Bone marrow (tissue), 2 donors: ENCODE results near the gene ALCAM.
"Not testable (repeated sequence)": the region's sequence is repeated elsewhere in the genome, so short reads cannot be mapped to it uniquely, and the experiment has no call there.

Experiments used
- DNase-seq, 2 donors: peaks; one replicate each; lab custom pipeline; 2025; lab: John Stamatoyannopoulos, UW

ALCAM gene

DNA sequence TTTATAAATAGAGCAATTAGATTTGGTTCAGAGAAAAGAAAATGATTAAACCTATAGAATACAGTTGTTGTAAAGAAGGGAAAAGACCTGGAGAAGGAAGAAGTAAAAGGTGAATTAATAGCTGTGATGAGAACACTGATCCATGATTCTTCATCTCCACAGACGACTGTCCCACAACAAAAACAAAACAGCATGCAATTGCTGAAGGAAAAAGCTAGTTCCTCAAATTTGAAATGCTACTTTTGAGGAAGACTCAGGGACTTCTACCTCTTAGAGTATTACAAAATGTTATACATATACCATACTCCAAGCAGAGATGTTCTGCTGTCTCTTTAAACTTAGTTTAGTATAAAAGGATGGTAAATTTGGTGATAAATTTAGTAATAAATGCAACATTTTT, 21.5 kb downstream of the ALCAM start:
- peak in 1 of 2 donors; percentile 22 for DNase-seq

DNA sequence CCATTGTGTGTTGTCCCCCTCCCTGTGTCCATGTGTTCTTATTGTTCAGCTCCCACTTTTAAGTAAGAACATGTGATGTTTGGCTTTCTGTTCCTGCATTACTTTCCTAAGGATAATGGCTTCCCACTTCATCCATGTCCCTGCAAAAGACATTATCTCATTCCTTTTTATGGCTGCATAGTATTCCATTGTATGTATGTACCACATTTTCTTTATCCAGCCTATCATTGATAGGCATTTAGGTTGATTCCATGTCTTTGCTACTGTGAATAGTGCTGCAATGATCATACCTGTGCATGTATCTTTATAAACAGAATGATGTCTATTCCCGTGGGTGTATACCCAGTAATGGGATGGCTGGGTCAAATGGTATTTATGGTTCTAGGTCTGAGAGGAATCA, 23.1 kb downstream of the ALCAM start:
- DNase-seq: not testable (repeated sequence)

DNA sequence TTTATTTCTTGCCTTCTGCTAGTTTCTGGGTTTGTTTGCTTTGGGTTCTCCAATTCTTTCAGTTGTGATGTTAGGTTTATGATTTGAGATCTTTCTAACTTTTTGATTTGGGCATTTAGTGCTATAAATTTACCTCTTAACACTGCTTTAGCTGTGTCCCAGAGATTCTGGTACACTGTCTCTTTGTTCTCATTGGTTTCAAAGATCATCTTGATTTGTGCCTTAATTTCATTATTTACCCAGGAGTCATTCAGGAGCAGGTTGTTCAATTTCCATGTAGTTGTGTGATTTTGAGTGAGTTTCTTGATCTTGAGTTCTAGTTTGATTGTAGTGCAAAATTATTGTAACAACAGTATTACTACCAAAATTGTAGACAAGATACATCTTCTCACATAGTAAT, 25.9 kb downstream of the ALCAM start:
- not testable (repeated sequence) for DNase-seq

DNA sequence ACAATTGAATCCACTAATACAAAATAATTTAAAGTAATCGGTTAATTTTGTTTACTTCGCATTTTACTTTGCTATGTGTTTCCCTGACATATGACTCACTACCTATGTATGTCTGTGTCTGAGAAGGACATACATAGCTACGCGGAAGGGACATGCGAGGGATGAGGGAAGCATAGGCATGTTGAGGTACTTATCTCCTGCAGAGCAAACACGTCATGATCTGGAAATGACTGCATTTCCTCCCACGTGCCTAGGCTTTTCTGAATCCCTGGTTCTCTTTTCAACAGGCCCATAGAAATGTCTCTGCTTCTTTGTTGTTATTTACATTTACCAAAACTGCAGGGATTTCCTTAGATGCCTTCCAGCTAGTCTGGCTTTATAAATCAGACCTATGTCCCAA, 27.5 kb downstream of the ALCAM start:
- DNase-seq: no peak

DNA sequence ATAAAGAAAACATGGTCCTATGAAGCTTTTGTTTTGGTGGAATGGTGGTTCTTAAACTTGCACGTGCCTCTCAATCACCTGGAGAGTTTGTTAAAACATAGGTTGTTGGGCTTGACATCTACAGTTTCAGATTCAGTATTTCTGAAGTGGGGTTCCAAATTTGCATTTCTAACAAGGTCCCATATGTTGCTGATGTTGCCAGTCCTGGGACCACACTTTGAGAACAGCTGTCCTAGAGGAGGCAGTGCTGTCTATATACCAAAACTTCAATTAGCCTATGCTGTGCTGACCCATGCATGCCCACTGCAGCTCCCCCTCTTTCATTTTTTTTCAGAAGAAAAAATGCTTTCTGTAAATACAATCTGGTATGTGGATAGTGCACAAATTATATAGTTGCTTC, 31.3 kb downstream of the ALCAM start:
- no peak for DNase-seq

DNA sequence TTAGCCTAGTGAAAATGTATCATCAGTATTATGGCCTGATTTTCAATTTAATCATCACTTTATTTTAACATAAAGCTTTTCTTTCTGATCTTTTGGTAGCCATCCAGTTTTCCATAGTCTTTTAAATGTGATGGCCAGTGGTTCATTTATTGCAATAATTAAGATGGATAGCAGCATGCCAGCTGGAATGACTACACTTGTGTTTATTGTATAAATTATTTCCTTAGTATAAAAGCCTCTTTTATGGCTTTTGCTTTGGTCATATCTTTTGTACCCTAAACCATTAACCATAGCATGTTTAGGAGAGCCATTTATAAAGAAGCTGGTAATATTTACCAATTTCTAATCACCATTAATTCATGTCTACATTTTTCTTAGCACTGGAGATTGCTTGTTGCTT, 31.7 kb downstream of the ALCAM start:
- no peak for DNase-seq

DNA sequence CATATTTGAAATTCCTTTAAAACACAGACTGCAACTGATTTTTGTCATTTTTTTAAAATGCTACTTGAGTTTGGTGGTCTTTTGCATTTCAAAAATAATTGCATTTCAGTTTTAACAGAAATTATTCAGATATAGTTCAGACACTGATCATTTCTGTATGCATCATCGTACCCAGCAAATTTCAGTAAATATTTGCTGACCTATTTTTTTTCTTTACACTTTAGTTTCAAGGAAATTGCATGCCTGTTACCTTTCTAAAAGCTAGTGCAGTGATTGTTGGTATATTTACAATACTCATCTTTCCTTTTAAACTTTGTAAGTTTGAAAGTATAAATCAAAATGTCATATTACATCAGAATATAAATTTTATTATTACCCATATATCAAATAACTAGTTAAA, 32.4 kb downstream of the ALCAM start:
- no peak for DNase-seq

DNA sequence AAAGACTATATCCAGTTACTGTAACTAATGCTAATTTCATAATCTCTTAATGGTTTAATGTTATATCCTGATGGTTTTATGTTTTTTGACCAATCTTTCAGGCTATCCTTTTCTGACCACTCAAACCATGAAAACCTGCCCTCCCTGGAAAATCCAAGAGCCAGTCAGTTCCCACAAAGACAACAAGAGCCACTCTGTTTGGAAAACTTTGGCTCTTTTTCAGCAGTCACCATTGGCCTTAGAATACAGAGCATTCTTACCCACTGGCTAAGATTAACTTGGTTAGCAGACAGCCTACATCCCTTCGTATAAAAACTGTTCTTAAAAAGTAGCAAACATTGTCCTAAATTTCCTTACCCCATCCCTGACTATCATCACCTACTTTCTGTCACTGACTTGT, 32.9 kb downstream of the ALCAM start:
- no peak for DNase-seq

DNA sequence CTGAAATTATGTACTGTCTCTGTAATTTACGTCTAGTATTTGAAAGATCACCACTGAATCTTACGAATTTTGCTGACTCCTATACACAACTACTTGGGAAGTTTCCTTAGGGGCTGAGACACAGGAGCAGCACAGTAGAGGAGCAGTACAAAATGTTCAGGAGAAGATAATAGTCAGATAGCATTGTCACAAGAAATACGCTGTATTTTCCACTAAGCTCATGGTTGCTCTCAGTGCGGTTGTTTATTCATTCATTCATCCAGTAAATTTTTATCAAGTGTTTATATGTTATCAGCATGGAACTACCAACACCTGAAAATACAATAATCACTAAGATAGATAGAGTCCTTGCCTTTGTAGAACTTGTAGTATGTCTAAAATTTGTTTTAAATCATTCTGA, 34.5 kb downstream of the ALCAM start:
- no peak for DNase-seq

DNA sequence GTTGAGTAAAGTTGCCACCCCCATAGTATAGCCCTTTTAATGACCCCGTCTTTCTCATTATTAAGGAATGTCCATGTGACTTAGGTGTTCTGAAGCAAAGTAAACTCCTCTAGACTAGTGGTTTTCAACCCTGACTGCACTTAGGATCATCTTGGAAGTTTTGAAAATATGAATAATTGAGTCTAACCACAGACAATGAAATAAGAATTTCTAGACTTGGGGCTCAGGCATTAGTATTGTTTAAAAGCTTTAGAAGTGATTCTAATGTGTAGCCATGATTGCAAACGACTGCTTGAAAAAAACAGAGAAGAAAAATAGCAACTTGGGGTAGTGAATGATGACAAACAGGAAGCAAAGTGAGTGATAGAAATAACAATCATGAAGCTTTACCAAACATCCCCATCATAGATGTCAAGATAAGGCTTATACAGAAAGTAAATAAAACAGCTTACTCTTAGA, 35.0 kb downstream of the ALCAM start:
- no peak for DNase-seq

DNA sequence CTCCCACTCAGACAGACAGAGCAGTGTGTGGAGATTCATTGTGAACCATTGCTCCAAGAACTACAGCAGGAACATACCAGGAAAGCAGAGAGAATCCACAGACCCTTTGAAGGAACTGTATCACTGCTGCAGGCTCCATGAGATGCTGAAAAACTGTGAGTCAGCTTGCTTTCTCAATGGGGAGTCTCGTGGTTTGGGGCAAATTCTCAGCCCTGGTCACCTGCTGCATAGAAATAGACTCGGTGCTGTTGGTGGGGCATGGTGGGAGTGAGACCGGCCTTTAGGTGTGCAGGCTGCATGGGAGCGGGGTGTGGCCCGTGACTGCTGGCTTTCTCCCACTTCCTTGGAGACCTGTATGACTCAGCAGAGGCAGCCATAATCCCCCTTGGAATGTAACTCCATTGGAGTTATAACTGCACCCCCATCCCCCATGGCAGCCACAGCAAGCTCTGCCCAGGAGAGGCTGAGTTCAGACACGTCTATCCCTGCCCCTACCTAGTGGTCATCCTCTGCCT, 35.6 kb downstream of the ALCAM start:
- no peak for DNase-seq

DNA sequence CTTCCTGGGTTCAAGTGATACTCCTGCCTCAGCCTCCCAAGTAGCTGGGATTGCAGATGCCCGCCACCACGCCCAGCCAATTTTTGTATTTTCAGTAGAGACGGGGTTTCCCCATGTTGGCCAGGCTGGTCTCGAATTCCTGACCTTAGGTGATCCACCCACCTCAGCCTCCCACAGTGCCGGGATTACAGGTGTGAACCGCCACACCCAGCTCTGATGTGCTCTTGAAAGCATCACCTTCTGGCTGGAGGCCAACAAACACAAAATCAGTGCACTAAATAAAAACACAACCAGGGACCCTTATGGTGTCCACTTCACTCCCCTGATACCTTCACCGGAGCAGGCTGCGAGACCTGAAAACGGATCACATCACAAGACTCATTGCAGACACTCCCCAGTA, 36.3 kb downstream of the ALCAM start:
- DNase-seq: not testable (repeated sequence)

DNA sequence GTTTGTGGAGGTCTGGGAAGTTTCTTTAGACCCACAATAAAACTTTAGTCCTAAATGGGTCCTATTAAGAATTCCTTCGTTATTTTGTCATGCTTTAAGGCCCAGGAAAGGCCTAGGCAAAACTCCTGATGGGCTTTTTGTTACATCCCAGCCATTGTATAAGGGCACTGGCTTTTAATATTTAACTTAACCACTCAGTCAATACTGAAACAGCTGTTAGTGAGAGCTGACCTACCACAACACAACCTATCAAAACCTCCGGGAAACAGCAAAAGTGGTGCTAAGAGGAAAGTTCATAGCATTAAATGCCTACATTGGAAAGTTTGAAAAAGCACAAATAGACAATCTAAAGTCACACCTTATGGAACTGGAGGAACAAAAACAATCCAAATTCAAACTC, 39.6 kb downstream of the ALCAM start:
- DNase-seq: no peak

DNA sequence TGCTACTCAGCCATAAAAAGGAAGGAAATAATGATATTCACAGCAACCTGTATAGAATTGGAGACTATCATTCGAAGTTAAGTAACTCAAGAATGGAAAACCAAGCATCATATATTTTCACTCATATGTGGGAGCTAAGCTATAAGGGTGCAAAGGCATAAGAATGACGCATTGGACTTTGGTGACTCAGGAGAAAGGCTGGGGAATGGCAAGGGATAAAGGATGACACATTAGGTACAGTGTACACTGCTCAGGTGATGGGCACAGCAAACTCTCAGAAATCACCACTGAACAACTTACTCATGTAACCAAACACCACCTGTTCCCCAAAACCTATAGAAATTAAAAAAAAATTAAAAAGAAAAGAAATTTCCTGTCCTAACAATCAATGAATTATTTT, 42.7 kb downstream of the ALCAM start:
- no peak for DNase-seq

DNA sequence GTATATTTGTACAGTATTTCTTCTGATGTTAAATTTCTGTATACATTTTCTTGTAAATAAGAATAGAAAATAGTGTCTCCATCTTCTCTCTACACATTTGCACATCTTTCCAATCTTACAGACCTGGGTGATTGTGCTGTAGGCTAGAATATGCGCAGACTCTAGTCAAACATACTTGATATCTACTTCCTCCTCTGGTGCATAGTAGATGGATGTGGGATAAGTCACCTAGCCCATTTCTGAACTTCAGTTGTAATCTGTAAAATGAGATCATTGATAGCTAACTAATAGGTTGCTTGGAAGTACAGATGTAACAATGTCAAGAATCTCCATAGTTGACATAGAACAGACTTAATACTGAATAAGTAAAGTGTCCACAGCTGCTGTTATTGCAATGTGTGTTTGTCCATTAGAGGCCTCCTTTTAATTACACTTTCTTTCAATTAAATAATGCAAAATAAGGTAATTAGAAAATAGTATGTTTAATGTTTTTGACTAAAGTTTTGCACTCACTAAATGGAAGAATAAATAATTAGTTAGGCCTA, 46.7 kb downstream of the ALCAM start:
- DNase-seq: no peak

DNA sequence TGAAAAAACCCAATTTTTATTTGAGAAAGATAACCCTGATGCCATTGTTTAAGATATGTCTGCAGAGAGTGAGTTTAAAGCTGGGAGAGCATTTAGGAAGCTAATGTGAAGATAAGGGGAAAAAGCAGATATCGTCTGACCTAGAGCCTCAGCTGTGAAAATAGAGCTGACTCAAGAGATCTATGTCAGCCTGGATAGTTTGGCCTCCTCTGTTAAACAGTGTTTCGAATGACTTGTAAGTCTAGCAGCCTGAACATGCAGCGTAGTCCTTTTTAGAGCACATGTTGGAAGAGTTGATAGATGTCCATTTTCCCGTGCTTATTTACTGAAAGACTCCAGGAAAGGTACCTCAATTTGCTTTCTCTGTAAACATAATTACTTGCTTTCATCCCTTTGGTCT, 48.1 kb downstream of the ALCAM start:
- no peak for DNase-seq

DNA sequence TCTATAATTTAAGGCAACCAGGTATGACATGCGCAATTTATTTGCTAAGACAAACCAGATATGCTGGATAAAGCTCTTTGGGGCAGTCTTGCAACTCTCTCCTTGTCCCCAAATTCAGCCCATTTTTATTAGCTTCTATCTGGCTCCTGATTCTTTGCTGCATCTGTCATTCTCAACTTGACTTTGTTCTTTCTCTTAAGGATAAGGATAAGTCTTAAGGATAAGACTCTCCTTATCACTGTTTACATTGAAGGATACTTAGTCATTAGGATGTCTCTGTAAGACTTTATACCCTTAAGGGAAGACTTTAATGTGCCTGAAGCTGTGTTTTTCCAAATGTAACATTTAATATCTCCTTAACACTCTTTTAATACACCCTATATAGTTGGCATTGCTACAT, 49.2 kb downstream of the ALCAM start:
- DNase-seq: no peak

DNA sequence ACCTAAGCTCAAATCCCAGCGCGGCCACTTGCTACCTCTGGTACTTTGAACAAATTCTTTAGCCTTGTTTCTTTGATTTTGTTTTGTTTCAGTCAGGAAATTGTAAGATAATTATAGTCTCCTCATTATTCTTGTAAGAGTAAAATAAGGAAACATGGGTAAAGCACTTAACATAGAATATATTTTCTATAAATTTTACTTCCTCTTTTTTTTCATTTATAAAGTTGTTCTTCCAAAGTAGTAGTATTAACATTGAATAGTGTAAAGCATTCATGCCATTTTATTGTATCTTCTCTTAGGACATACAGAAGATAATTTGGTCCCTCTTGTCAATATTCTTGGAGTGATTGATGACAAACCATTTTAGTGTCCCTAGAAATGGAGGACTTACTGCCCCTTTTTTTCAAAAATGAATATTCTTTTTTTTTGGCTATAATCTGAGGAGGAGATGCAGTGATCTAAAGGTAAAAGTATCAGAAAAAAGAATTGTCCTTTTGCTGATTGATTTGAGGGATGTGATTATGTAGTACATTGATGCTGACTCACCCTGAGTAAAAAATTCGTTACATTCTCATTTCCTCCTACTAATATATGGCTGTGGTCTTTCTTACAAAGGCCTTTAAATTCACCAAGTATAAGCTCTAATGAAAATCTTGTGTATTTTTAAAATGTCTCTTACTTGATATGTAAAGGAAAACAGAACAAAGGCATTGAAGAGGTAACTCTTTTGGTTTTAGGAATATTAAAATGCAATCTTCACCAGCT, 51.0 kb downstream of the ALCAM start:
- DNase-seq: peak in 1 of 2 donors; percentile 22

DNA sequence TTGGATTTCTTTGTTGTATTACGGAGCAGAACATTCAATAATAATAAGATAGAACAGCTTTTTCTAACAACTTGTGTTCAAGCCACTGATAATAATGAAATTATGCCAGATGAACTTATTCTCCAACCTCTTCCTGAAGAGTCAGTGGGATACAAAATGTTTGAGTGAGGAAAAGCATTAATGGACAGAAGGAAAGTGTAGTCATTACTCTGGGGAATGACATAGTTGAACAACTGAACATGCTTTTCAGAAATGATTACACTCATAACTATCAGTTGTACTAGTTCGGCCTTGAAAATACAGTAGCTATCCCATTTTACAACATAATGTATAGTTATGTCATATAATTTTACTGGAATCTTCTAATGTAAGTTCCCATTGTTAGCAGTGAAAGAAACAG, 55.9 kb downstream of the ALCAM start:
- DNase-seq: no peak

DNA sequence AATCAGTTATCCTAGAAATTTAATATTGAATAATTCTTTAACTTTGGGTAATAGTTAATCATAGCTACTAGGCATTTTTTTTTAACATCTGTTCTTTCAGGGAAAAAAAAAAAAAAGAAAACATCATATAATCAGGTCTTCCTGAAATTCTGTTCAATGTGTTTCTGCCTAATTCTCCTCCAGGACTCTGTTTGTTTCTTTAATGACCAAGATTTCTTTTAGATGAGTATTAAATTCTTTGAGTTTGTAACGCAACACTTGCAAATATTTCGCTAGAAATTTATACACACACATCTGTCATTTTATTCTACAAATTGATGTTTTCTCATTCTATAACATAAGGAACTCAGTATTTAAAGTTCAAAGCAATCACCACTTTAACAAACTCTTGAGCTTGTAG, 56.7 kb downstream of the ALCAM start:
- no peak for DNase-seq

DNA sequence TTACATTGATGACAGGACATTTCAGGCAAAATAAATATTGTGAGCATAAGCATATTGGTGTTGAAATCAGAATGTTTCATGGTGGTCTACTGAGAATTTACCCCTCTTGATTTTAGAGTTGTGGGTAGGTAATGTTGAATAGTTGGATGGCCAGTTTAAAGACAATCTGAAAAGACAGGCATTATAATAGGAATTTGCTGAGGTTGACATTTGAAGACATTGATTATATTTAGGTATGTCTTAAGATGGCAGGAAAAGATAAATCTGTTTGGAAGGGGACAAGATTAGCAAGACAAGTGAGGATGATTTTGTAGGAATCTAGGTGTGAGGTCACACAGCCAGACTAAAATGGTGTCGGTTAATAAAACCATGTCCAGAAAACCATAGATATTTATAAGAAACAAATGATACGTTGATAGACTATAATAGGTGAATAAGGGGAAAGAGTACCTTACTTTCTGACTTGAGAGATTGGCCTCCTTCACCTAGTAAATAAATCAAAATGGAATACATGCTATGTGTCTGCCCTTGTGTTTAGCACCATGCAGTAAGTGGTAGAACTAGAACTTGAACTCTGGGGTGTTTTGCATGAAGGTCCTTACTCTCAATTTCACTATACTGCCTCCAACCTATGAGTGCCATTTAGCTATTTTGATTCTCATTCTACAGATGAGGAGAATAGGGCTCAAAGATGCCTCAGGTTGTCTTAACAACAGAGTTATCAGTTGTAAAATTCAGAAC, 57.9 kb downstream of the ALCAM start:
- no peak for DNase-seq

DNA sequence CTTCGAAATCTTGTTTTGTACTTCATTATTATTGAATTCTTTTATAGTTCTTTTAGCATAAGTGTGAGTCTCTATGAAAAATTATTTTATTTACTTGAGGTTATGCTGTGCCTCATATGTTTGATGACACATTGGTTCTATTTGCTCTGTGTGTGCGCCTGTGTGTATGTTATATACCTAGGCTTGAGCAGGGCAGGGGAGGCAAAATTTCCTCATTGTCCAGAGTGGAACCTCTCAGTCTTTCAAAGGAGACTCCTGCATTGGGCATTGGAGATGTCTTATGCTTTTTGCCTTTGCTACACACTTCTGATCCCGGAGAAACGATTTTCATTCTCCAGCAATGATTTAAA, 58.4 kb downstream of the ALCAM start:
- no peak for DNase-seq

DNA sequence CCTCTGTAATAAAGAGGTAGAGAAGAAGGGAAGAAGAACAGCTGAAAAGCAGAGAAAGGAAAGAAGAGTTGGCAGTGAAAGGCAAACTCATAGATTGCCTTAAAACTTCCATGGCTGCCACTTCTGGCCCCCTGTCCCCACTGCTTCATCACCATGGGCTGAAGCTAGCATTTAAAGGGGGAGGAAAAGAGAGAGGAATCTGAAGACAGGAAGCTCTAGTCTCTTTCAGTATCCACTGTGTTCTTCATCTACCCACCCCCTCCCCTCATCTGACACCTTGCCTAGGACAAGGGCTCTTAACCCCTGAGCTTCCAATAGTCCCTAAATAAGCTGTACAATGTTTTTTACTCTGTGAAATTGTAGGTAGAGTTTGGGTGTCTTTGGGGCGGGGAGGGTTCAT, 60.6 kb downstream of the ALCAM start:
- DNase-seq: peak in 1 of 2 donors; percentile 9
